Lower lobe of right lung (tissue), 2 donors: ENCODE results near the gene ATXN7L3. TPM values are rescaled to one million over a fixed set of nuclear protein-coding genes. Genes with fewer than 3 reads are reported as not detected.
"Not testable (repeated sequence)": the region's sequence is repeated elsewhere in the genome, so short reads cannot be mapped to it uniquely, and the experiment has no call there.

Experiments used
- ATAC-seq, 2 donors: fragments of 200-7000 bp; cut with Tn5 transposase; one replicate each; pipeline ENCODE4 v1.9.1; 2020 to 2022; ENCODE audit warnings: mild to moderate bottlenecking in 2 of 2, moderate library complexity in 2 of 2
- DNase-seq: peaks from one replicate; pipeline ENCODE4 v3.0.0-alpha.2; 2020
- H3K27ac ChIP-seq: fragments of 200-600 bp; one replicate; pipeline ENCODE4 v1.8.0; 2022
- H3K27me3 ChIP-seq: fragments of 200-600 bp; one replicate; pipeline ENCODE4 v1.8.0; 2022; ENCODE audit warnings: low read depth
- H3K36me3 ChIP-seq: fragments of 200-600 bp; one replicate; pipeline ENCODE4 v1.8.0; 2022; ENCODE audit warnings: mild to moderate bottlenecking
- H3K4me1 ChIP-seq: fragments of 200-600 bp; one replicate; pipeline ENCODE4 v1.8.0; 2022
- H3K4me3 ChIP-seq: fragments of 200-600 bp; one replicate; pipeline ENCODE4 v1.8.0; 2022; ENCODE audit warnings: mild to moderate bottlenecking
- H3K9me3 ChIP-seq: fragments of 200-600 bp; one replicate; pipeline ENCODE4 v1.8.0; 2022
- intact Hi-C: fragments of 100-400 bp; cut with DNase I; formaldehyde crosslinking; loops from one replicate; pipeline ENCODE4 v1.11.0; 2022
- total RNA-seq: library from RNA; stranded (reverse); fragmentation: NEBNext Ultra II Directional; extraction: Animal tissue kit (Norgen Biotek cat#: 25700); gene quantifications from one replicate; pipeline ENCODE4 v1.2.1, GENCODE V29; 2021
- TF ChIP-seq, protein P1 (sequence below): fragments of 200-600 bp; IDR thresholded peaks from one replicate; pipeline ENCODE4 v1.8.0; 2022; ENCODE audit warnings: antibody characterized with exemption, mild to moderate bottlenecking
- donor health status: DM: no; HTN: yes; CAD: no; lungs with severe emphysema.

The ATXN7L3 gene
- total RNA-seq, 1 donor from 2014 or later: 67.4 TPM

GRCh38 chr17:44155488-44155887 is 44.2 kb downstream of the ATXN7L3 start:
- no peak overlapping the region for H3K4me3 ChIP-seq
- no peaks in the 10 kb centered on the region for H3K9me3 ChIP-seq
- DNase-seq: no peak
- intact Hi-C loops: no loop called here
- no peaks in the 10 kb centered on the region for H3K36me3 ChIP-seq
- ATAC-seq: no peak
- no peaks in the 10 kb centered on the region for H3K4me1 ChIP-seq
- no peak overlapping the region for H3K27ac ChIP-seq
- TF ChIP-seq, protein P1, sequence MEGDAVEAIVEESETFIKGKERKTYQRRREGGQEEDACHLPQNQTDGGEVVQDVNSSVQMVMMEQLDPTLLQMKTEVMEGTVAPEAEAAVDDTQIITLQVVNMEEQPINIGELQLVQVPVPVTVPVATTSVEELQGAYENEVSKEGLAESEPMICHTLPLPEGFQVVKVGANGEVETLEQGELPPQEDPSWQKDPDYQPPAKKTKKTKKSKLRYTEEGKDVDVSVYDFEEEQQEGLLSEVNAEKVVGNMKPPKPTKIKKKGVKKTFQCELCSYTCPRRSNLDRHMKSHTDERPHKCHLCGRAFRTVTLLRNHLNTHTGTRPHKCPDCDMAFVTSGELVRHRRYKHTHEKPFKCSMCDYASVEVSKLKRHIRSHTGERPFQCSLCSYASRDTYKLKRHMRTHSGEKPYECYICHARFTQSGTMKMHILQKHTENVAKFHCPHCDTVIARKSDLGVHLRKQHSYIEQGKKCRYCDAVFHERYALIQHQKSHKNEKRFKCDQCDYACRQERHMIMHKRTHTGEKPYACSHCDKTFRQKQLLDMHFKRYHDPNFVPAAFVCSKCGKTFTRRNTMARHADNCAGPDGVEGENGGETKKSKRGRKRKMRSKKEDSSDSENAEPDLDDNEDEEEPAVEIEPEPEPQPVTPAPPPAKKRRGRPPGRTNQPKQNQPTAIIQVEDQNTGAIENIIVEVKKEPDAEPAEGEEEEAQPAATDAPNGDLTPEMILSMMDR: no peak
- no peaks in the 10 kb centered on the region for H3K27me3 ChIP-seq

GRCh38 chr17:44152875-44153274 is 46.8 kb downstream of the ATXN7L3 start:
- Histone ChIP-seq H3K27ac (no peak overlapping the region), H3K4me1 (no peaks in the 10 kb centered on the region), H3K27me3 (no peaks in the 10 kb centered on the region), H3K9me3 (no peaks in the 10 kb centered on the region), H3K4me3 (no peak overlapping the region), H3K36me3 (no peaks in the 10 kb centered on the region)
- intact Hi-C loops: no loop called here
- no peak for ATAC-seq
- no peak for DNase-seq
- TF ChIP-seq, protein P1: no peak

DNA sequence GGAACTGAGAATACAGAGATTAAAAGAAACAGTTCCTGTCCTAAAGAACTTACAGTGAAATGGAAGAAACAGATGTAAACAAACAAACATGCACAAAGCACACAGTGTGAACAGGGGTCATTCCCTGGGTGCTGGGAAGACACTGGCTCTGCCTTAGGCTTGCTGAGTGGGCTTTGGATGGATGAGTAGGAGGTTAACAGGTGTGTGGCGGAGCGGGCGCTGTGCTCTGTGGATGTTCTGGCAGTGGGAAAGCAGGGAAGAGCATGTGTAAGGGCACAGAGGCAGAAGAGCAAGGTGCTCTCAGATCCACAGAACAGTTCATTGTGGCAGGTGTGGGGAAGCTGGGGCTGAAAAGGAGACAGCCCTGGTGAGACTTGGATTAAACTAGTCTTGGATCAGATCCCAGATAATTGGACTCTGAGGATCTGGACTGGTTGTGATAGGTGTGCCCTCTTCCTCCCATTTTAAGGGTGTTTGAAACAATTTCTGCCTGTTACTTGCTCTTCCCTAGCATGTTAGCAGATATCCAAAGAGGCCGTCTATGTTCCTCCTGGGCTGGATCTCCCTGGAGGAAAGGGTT is 49.8 kb downstream of the ATXN7L3 start:
- no peaks in the 10 kb centered on the region for H3K9me3 ChIP-seq
- H3K4me1 ChIP-seq: no peaks in the 10 kb centered on the region
- ATAC-seq (no peak), DNase-seq (no peak)
- intact Hi-C loops: no loop called here
- H3K4me3 ChIP-seq: no peak overlapping the region
- H3K27me3 ChIP-seq: no peaks in the 10 kb centered on the region
- TF ChIP-seq, protein P1: no peak
- no peaks in the 10 kb centered on the region for H3K36me3 ChIP-seq
- H3K27ac ChIP-seq: no peak overlapping the region

DNA sequence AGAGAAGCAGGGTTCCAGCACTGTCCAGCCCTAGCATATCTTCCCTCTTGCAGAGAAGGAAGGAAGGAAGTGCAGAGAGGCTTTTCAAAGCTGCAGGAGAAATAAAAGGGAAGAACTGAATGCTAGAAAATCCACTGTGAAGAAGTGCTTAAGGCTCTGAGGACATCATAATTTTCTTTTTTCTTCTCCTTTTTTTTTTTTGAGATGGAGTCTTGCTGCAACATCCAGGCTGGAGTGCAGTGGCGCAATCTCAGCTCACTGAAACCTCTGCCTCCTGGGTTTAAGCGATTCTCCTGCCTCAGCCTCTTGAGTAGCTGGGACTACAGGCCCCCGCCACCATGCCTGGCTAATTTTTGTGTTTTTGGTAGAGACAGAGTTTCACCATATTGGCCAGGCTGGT is 50.6 kb downstream of the ATXN7L3 start:
- intact Hi-C loops: not testable (repeated sequence)

GRCh38 chr17:44147812-44148211 is 51.9 kb downstream of the ATXN7L3 start:
- H3K27ac ChIP-seq: no peak overlapping the region
- no peak for ATAC-seq
- H3K36me3 ChIP-seq: no peaks in the 10 kb centered on the region
- no peaks in the 10 kb centered on the region for H3K4me1 ChIP-seq
- no peaks in the 10 kb centered on the region for H3K27me3 ChIP-seq
- H3K9me3 ChIP-seq: no peaks in the 10 kb centered on the region
- intact Hi-C loops: no loop called here
- DNase-seq: no peak
- no peak overlapping the region for H3K4me3 ChIP-seq
- TF ChIP-seq, protein P1: no peak

More for the DNA sequence above, 50.6 kb downstream of the ATXN7L3 start:
- H3K27ac ChIP-seq, H3K36me3 ChIP-seq, H3K4me1 ChIP-seq, H3K4me3 ChIP-seq, H3K27me3 ChIP-seq, ATAC-seq, H3K9me3 ChIP-seq, DNase-seq: not testable (repeated sequence)

DNA sequence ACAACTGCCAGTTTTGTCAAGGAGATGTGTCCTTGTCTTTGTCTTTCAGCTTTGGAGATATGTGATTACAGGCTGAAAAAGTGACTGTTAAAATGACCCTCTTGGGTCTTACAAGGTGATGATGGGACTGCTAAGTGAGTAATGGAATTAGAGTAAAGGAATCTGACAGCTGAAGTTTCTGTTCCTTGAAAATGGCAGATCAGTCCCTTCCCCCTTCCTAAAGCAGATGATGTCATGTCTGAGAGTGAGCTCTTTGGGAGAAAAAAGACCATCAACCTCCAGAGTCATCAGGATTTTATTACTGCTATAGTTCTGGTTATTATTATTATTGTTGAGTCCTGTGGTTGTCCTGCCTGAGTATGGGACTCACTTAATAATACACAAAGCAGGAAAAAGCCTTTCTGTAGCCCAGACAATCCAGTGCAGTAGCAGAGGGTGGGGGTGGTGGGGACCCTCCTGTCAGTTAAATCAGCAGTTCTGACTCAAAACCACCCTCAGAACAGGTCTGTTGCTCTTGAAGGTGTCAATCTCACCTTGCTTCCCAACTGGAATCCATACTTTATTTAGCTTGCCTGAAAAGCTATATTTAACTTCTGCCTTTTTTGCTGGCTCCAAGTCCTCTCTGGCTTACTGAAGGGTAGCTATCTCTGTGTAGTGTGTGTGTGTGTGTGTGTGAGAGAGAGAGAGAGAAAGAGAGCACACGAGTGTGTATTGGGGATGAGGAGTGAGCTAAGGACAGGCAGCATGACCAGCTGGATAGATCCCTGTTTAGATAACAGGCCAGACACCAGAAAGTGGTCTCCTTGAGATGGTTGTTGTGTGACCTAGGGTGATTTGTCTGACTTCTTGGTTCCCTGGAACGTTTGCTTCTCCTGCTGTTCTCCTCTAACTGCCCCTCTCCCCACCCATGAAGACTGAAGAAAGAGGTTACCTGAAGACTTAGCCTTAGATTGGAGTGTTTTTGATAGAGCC is 53.0 kb downstream of the ATXN7L3 start:
- no peaks in the 10 kb centered on the region for H3K27me3 ChIP-seq
- DNase-seq (no peak), ATAC-seq (no peak)
- intact Hi-C loops: no loop called here
- H3K4me1 ChIP-seq: peaks cover 4% of the 10 kb centered on the region
- no peaks in the 10 kb centered on the region for H3K36me3 ChIP-seq
- no peaks in the 10 kb centered on the region for H3K9me3 ChIP-seq
- H3K4me3 ChIP-seq: no peak overlapping the region
- TF ChIP-seq, protein P1: no peak
- no peak overlapping the region for H3K27ac ChIP-seq
